Activated CD4-positive, alpha-beta T cell treated with anti-CD3 and anti-CD28 coated beads, Interleukin-2, amount 50 U/mL, for 48 hours (primary cell): ENCODE data around the gene PRR18.
A peak's percentile ranks its signal among the peaks of the same experiment; 100 is the strongest.

Experiments
- DNase-seq, 2 experiments: peaks; one replicate each; pipeline ENCODE4 v3.0.0-alpha.2; 2020

Gene PRR18

GRCh38 chr6:166274163-166274562 is 34.0 kb downstream of the PRR18 start:
- no peak for DNase-seq

- no peak for DNase-seq
These were observed 36.8 kb downstream of the PRR18 start for GRCh38 chr6:166271376-166271765.

GRCh38 chr6:166270706-166271375 is 37.4 kb downstream of the PRR18 start:
- DNase-seq, result no peak

GRCh38 chr6:166269301-166270039 is 38.7 kb downstream of the PRR18 start:
- DNase-seq, result no peak

- no peak for DNase-seq
These were observed 39.8 kb downstream of the PRR18 start for GRCh38 chr6:166268431-166268830.

GRCh38 chr6:166267526-166267925 is 40.7 kb downstream of the PRR18 start:
- DNase-seq, result no peak

GRCh38 chr6:166266336-166266735 is 41.9 kb downstream of the PRR18 start:
- DNase-seq, result no peak

- DNase-seq, result no peak
These were observed 45.3 kb downstream of the PRR18 start for GRCh38 chr6:166262743-166263515.

GRCh38 chr6:166259296-166259977 is 48.8 kb downstream of the PRR18 start:
- peak in 1 of 2 experiments; percentile 22 for DNase-seq

- DNase-seq, result peak; percentile 49 to 61
These were observed 49.3 kb downstream of the PRR18 start for GRCh38 chr6:166258854-166259276.

- peak in 1 of 2 experiments; percentile 34 for DNase-seq
These were observed 50.3 kb downstream of the PRR18 start for GRCh38 chr6:166257911-166258318.
